Medulla oblongata (tissue), 1 donor: ENCODE measurements around the gene STYXL1.

Experiments used
- DNase-seq: peaks from one replicate; pipeline ENCODE4 v3.0.0-alpha.2; 2015; ENCODE audit errors: extremely low spot score

Gene STYXL1

GRCh38 chr7:75957021-75957736 lies 90.6 kb downstream of the STYXL1 start:
- no peak for DNase-seq

- DNase-seq, result peak; percentile 48
Measured at GRCh38 chr7:75955331-75955955, 92.4 kb downstream of the STYXL1 start.

- peak; percentile 62 for DNase-seq
Measured at GRCh38 chr7:75953931-75954330, 93.9 kb downstream of the STYXL1 start.

- no peak for DNase-seq
Measured at GRCh38 chr7:75953431-75953830, 94.4 kb downstream of the STYXL1 start.

- DNase-seq, result no peak
Measured at GRCh38 chr7:75951506-75951905, 96.3 kb downstream of the STYXL1 start.

- DNase-seq, result no peak
Measured at GRCh38 chr7:75950111-75950681, 97.6 kb downstream of the STYXL1 start.

GRCh38 chr7:75948179-75948578 lies 99.6 kb downstream of the STYXL1 start:
- no peak for DNase-seq
